GM18526 (cell line): Measurements from ENCODE around the gene FXR2.

ENCODE experiments used
- POLR2A ChIP-seq: IDR thresholded peaks from 3 replicates; pipeline ENCODE4 v1.6.1; 2011; ENCODE audit not compliant: insufficient read length; ENCODE audit errors: extremely low read depth

FXR2 gene

DNA sequence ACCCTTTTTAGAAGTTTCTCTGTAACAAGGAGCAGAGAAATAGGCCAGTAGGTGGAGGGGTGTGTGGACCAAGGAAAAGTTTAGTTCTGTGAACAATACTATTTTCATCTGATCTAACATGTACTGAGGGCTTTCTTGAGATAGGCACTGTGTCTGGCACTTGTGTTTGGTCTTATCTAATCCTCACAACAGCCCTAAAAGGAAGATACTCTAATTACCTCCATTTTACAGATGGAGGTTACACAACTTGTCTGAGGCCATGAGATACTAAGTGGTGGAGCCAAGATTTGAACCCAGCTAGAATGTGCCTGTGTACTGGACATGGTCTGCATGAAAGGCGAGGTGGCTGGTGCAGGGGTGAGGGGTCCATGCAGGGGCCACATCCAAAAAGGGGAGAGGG is 61.3 kb downstream of the FXR2 start:
- TF ChIP-seq POLR2A = no peak

DNA sequence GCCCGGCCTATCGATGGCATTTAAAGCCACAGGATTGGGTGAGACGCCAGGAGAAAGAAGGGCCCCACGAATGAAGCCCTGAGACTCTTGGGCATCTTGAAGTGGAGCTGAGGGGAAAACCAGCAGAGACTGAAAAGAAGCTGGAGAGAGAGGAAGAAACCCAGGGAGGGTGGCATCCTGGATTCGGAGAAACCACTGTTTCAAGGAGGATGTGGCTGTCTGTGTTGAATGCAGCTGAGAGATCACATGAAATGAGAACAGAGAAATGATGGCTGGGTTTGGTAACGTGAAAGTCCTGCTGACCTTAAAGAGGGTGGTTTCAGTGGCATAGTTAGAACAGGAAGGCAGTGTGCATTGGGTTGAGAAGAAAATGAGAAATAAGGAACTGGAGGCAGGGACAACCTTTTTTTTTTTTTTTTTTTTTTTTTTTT is 62.1 kb downstream of the FXR2 start:
- no peak for TF ChIP-seq POLR2A

DNA sequence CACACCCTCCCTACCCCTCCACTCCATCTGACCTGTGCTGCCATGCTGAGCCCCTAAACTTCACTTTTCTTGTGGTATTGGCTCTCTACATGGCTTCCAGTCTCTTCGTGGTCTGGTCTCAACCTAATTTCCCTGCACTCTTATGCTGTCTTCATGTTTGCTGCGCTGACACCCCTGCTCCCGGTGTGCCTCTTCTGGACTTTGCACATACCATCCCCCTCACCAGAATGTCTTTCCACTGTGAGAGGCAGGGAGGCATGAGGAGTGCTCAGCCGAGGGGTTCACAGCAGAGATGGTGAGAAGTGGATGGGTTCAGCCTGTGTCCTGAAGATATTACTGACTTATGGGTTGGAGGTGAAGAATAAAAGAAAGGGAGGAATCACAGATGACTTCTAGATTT is 63.3 kb downstream of the FXR2 start:
- TF ChIP-seq POLR2A = no peak

DNA sequence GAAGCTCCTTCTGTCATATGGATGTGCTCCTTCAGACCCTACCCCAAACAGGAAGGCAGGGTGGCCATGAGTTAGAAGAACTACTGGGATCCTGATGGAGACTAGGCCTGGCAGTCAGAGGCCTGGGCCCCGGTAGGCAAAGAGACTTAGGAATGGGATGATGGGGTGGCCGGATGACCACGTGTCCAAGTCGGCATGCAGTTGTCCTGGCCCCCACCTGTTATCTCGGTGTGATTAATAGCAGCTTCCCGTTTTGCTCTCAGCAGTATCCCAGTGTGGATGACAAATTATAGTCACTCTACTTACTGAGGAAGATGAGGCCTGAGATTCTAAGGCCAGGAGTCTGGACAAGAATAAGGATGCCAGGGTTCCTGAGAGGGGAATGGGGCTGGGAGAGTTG is 64.4 kb downstream of the FXR2 start:
- no peak for TF ChIP-seq POLR2A

DNA sequence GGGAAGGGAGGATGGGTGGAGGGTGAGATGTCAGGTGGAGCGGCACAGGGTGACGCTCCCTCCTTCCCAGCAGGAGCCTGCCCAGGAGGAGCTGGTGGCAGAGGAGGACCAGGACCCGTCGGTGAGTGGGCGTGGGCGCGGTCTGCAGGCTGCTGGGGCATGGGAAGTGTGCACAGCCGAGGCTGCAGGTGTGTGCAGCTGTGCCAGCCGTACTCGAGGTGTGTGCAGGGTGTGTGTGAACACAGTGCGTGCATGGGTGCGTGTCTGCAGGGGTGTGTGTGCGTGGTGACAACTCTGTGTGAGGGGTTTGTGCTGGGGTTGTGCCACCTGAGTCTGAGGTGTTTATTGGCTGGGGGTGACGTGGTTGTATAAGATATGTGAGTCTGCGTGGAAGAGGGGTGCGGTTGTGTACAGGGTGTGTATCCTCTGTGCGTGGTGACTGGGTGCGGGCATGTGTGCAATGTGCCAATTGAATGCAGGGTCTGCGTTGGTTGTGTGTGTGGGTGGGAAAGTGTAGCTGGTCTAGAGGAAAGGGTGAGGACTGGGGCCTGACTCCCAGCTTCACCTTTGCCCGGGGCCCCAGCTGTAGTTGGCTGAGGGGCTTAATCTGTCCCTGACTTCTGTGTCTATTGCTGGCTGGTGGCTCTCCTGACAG is 65.2 kb downstream of the FXR2 start:
- TF ChIP-seq POLR2A = no peak

DNA sequence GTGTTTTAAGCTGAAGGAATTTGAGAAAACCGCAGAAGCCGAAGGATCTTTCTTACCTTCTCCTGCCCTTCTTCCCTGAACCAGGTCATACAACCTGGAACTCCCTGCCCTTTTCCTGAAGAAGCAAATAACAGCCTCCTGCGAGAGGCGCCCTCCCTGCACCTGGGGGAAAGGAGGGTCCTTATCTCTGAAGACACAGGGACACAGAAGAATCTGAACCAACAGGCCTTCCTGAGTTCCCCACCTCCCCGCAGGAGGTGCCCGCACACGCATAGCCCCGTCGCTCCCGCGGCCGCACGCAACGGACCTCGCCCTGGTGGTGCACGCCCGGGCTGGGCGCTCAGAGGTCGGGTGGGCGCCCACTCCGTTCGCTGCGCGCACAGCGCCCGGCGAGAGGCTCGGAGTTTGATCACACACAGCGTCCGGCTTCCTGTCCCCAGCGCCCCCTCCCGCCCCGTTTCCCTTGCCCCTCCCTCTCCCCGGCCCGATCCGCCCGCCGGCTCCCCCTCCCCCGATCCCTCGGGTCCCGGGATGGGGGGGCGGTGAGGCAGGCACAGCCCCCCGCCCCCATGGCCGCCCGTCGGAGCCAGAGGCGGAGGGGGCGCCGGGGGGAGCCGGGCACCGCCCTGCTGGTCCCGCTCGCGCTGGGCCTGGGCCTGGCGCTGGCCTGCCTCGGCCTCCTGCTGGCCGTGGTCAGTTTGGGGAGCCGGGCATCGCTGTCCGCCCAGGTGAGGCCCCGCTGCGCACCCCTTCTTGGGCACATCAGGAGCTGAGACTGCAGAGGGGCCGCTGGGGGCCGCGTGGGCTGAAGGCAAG is 65.9 kb downstream of the FXR2 start, which contains the start of gene TNFSF12:
Gene TNFSF12 (plus strand): TSS at position 474 of the 816 bp plus-strand sequence. CDS start 96 bp downstream, at position 570.
- TF ChIP-seq POLR2A = peak; percentile 65

DNA sequence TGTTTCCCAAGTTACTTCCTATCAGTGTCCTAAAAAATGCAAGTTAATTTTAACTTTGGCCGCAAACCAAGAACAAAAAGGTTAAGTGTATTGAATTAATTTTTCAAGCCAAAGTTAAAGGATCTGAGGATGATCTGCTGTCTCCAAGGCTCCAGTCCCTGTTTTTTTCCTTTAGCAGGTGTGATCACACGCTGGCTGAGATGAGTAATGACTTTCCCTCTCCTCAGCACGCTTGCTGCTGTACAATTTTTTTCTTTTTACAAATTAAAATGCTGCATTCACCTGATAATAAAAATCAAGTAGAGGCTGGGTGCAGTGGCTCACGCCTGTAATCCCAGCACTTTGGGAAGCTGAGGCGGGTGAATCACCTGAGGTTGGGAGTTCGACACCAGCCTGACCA is 69.8 kb downstream of the FXR2 start:
- TF ChIP-seq POLR2A = no peak
